Calu3 (cell line): ENCODE results near the gene NEK3. TPM values are rescaled to one million over a fixed set of nuclear protein-coding genes. Genes with fewer than 3 reads are reported as not detected.
"Not testable (repeated sequence)": the region's sequence is repeated elsewhere in the genome, so short reads cannot be mapped to it uniquely, and the experiment has no call there.

ENCODE experiments used
- BruUV-seq: library from RNA; stranded (reverse); fragments of 400-500 nt; replicated peaks from 2 replicates; lab custom pipeline; 2021; lab: Mats Ljungman, UMichigan
- CTCF ChIA-PET: fragments of 300-600 bp; sonication (Branson Sonifier 250); formaldehyde crosslinking; loops from one replicate; lab custom pipeline; 2022; ENCODE audit warnings: antibody characterized with exemption; lab: Charles Lee
- DNase-seq: peaks from one replicate; pipeline ENCODE4 v3.0.0; 2022
- H3K27ac Mint-ChIP-seq: one replicate; pipeline ENCODE4 v1.8.0; 2022; ENCODE audit warnings: mixed read lengths; ENCODE audit not compliant: unreplicated experiment
- H3K27me3 Mint-ChIP-seq: one replicate; pipeline ENCODE4 v1.8.0; 2022; ENCODE audit warnings: mixed read lengths; ENCODE audit not compliant: unreplicated experiment
- H3K36me3 Mint-ChIP-seq: one replicate; pipeline ENCODE4 v1.8.0; 2022; ENCODE audit warnings: mild to moderate bottlenecking, moderate library complexity, mixed read lengths; ENCODE audit not compliant: insufficient read depth, unreplicated experiment
- H3K4me1 Mint-ChIP-seq: one replicate; pipeline ENCODE4 v1.8.0; 2022; ENCODE audit warnings: mild to moderate bottlenecking, low read depth, mixed read lengths; ENCODE audit not compliant: unreplicated experiment
- H3K4me3 Mint-ChIP-seq: one replicate; pipeline ENCODE4 v1.8.0; 2022; ENCODE audit warnings: mild to moderate bottlenecking, low read depth, moderate library complexity, mixed read lengths; ENCODE audit not compliant: unreplicated experiment
- H3K9me3 Mint-ChIP-seq: one replicate; pipeline ENCODE4 v1.8.0; 2022; ENCODE audit warnings: low read depth, mixed read lengths; ENCODE audit not compliant: unreplicated experiment
- CTCF ChIP-seq: fragments of 200-600 bp; IDR thresholded peaks from one replicate; pipeline ENCODE4 v1.8.0; 2022; ENCODE audit warnings: antibody characterized with exemption; ENCODE audit not compliant: unreplicated experiment
- intact Hi-C: fragments of 100-400 bp; cut with micrococcal nuclease; formaldehyde crosslinking; loops from one replicate; pipeline ENCODE4 v1.10.0; 2022; ENCODE audit not compliant: unreplicated experiment
- total RNA-seq: library from RNA; stranded (reverse); gene quantifications from 2 replicates; pipeline ENCODE4 v1.2.3, GENCODE V29; 2022

Gene NEK3
- total RNA-seq, 1 experiment from 2014 or later = 2.7 TPM

- H3K27ac Mint-ChIP-seq = no peak overlapping the region
- intact Hi-C loops = no loop called here
- no peaks in the 10 kb centered on the region for H3K9me3 Mint-ChIP-seq
- no peaks in the 10 kb centered on the region for H3K27me3 Mint-ChIP-seq
- H3K36me3 Mint-ChIP-seq = no peaks in the 10 kb centered on the region
- no peak overlapping the region for H3K4me3 Mint-ChIP-seq
- no peaks in the 10 kb centered on the region for H3K4me1 Mint-ChIP-seq
- CTCF ChIA-PET = no interaction called here
- TF ChIP-seq CTCF = no peak
- no TSS peak for BruUV-seq
- no peak for DNase-seq
Observed at GRCh38 chr13:52187029-52187423, 27.6 kb upstream of the NEK3 start.

GRCh38 chr13:52181316-52181954, 22.0 kb upstream of the NEK3 start:
- H3K27me3 Mint-ChIP-seq, H3K27ac Mint-ChIP-seq, H3K4me1 Mint-ChIP-seq, BruUV-seq, intact Hi-C loops, H3K36me3 Mint-ChIP-seq, CTCF ChIA-PET, H3K9me3 Mint-ChIP-seq, DNase-seq, H3K4me3 Mint-ChIP-seq: not testable (repeated sequence)

- Mint-ChIP-seq H3K9me3 (no peaks in the 10 kb centered on the region), H3K27ac (no peak overlapping the region), H3K4me1 (no peaks in the 10 kb centered on the region), H3K36me3 (peaks cover 5% of the 10 kb centered on the region), H3K27me3 (no peaks in the 10 kb centered on the region), H3K4me3 (no peak overlapping the region)
- CTCF ChIA-PET = no interaction called here
- BruUV-seq = no TSS peak
- intact Hi-C loops = no loop called here
- DNase-seq = no peak
- TF ChIP-seq CTCF = no peak
Observed at GRCh38 chr13:52179925-52180324, 20.5 kb upstream of the NEK3 start.

GRCh38 chr13:52177276-52177675, 17.9 kb upstream of the NEK3 start:
- no TSS peak for BruUV-seq
- Mint-ChIP-seq H3K4me3 (no peak overlapping the region), H3K27ac (no peak overlapping the region), H3K4me1 (no peaks in the 10 kb centered on the region), H3K36me3 (peaks cover 5% of the 10 kb centered on the region), H3K9me3 (no peaks in the 10 kb centered on the region), H3K27me3 (no peaks in the 10 kb centered on the region)
- no peak for TF ChIP-seq CTCF
- DNase-seq = no peak
- intact Hi-C loops = no loop called here
- CTCF ChIA-PET = no interaction called here

GRCh38 chr13:52173970-52174369, 14.6 kb upstream of the NEK3 start:
- CTCF ChIA-PET = not testable (repeated sequence)

More at GRCh38 chr13:52173970-52174369, 14.6 kb upstream of the NEK3 start:
- H3K9me3 Mint-ChIP-seq, H3K36me3 Mint-ChIP-seq, H3K4me1 Mint-ChIP-seq, H3K4me3 Mint-ChIP-seq, H3K27ac Mint-ChIP-seq, BruUV-seq, DNase-seq, H3K27me3 Mint-ChIP-seq, intact Hi-C loops: not testable (repeated sequence)
